Stomach (tissue), 9 donors: ENCODE measurements around the gene SLC35F4. TPM values are rescaled to one million over a fixed set of nuclear protein-coding genes. Genes with fewer than 3 reads are reported as not detected.
"Not testable (repeated sequence)": the region's sequence is repeated elsewhere in the genome, so short reads cannot be mapped to it uniquely, and the experiment has no call there.

Experiments used
- DNase-seq, 2 donors: peaks; one replicate each; pipeline versions ENCODE4 v3.0.0 to v3.0.0-alpha.2; 2013 to 2019
- H3K27ac ChIP-seq, 5 donors: fragments of 200-600 bp in 4 of 5; sonication (generic) in 4 of 5; one replicate each; pipeline ENCODE4 v1.5.1; 2013 to 2019; ENCODE audit warnings: mild to moderate bottlenecking in 1 of 5, moderate library complexity in 1 of 5
- H3K27me3 ChIP-seq, 3 donors: fragments of 200-600 bp; sonication (generic); one replicate each; pipeline ENCODE4 v1.5.1; 2017 to 2019; ENCODE audit warnings: mixed run types in 1 of 3
- H3K36me3 ChIP-seq, 4 donors: fragments of 200-600 bp; sonication (generic); 1 replicate in 3 of 4; 2 replicates in 1 of 4; pipeline ENCODE4 v1.5.1; 2016 to 2019
- H3K4me1 ChIP-seq, 4 donors: fragments of 200-600 bp; sonication (generic); one replicate each; pipeline ENCODE4 v1.5.1; 2016 to 2019
- H3K4me3 ChIP-seq, 4 donors: fragments of 200-600 bp; sonication (generic) in 3 of 4; one replicate each; pipeline ENCODE4 v1.5.1; 2016 to 2019; ENCODE audit warnings: mild to moderate bottlenecking in 1 of 4
- H3K9me3 ChIP-seq, 4 donors: fragments of 200-600 bp; sonication (generic); one replicate each; pipeline ENCODE4 v1.5.1; 2016 to 2019
- CTCF ChIP-seq, 7 experiments: fragments of 450-650 bp in 4 of 7; fragments of 200-600 bp in 3 of 7; sonication (generic) in 3 of 7; IDR thresholded peaks; one replicate each; pipeline ENCODE4 v1.5.1; 2016 to 2019; ENCODE audit warnings: antibody characterized with exemption in 7 of 7, control low read depth in 2 of 7, mild to moderate bottlenecking in 1 of 7
- EP300 ChIP-seq: sonication (generic); formaldehyde crosslinking; IDR thresholded peaks from one replicate; pipeline ENCODE4 v1.6.1; 2017; ENCODE audit warnings: antibody characterized with exemption
- POLR2A ChIP-seq, 4 donors: fragments of 450-650 bp; IDR thresholded peaks; one replicate each; pipeline ENCODE4 v1.6.1; 2016; ENCODE audit warnings: antibody characterized with exemption in 4 of 4, control low read depth in 2 of 4, mild to moderate bottlenecking in 1 of 4, moderate library complexity in 1 of 4
- POLR2AphosphoS5 ChIP-seq, 3 donors: sonication (generic); formaldehyde crosslinking; IDR thresholded peaks; one replicate each; pipeline ENCODE4 v1.6.1; 2016; ENCODE audit warnings: antibody characterized with exemption in 3 of 3
- WGBS, 5 donors: extraction: QIAGEN DNeasy Blood & Tissue Kit in 3 of 5; methylation state at CpG; one replicate each; pipeline versions ENCODE4 v1.1.5 to v1.1.7; 2013 to 2018; 5-methylcytosine and 5-hydroxymethylcytosine counted together
- intact Hi-C: fragments of 100-400 bp; cut with DNase I; formaldehyde crosslinking; loops from one replicate; pipeline ENCODE4 v1.15.1; 2023; ENCODE audit warnings: low total_unique reads
- polyA plus RNA-seq, 3 donors: library from polyadenylated mRNA; stranded (reverse); fragments of 200-250 nt; gene quantifications; one replicate each; pipeline ENCODE4 v1.2.3, GENCODE V29; 2013
- total RNA-seq, 5 donors: library from RNA; depleted of rRNA; stranded (reverse); fragments of >200 nt; gene quantifications; one replicate each; pipeline versions ENCODE4 v1.1.0 to v1.2.3, GENCODE V29; 2014 to 2016
- donor health status: healthy with polysubstance abuse.
- donor health status: Bipolar disorder and iron deficiency.
- donor health status: healthy.

The SLC35F4 gene
- total and polyA plus RNA-seq, 8 donors, result 0.19 TPM; not detected in 7

- no peak for TF ChIP-seq CTCF (IDR thresholded peaks at IDR 0.05)
- TF ChIP-seq EP300, result no peak
- TF ChIP-seq POLR2A (IDR thresholded peaks at IDR 0.05), result no peak
- TF ChIP-seq POLR2AphosphoS5 (IDR thresholded peaks at IDR 0.05), result no peak
- no peaks in the 10 kb centered on the region for H3K36me3 ChIP-seq
- no peaks in the 10 kb centered on the region for H3K4me1 ChIP-seq
- H3K9me3 ChIP-seq, result peaks cover 0 to 2% (median under 1%) of the 10 kb centered on the region in 4 donors
- no peak overlapping the region for H3K4me3 ChIP-seq
- no peaks in the 10 kb centered on the region for H3K27me3 ChIP-seq
- DNase-seq, result no peak
- WGBS, 5 donors, result 62 to 81% (median 66%) methylated on average over 6 of the region's 6 CpGs
- intact Hi-C loops, result no loop called here
- no peak overlapping the region for H3K27ac ChIP-seq
Observed at GRCh38 chr14:57755018-57755521, 110.8 kb downstream of the SLC35F4 start.

- no peak overlapping the region for H3K4me3 ChIP-seq
- intact Hi-C loops, result no loop called here
- 68 to 90% (median 84%) methylated on average over 5 of the region's 5 CpGs for WGBS, 5 donors
- H3K36me3 ChIP-seq, result no peaks in the 10 kb centered on the region
- no peak overlapping the region for H3K27ac ChIP-seq
- DNase-seq, result no peak
- no peaks in the 10 kb centered on the region for H3K4me1 ChIP-seq
- no peaks in the 10 kb centered on the region for H3K9me3 ChIP-seq
- TF ChIP-seq POLR2AphosphoS5 (IDR thresholded peaks at IDR 0.05) (no peak), CTCF (IDR thresholded peaks at IDR 0.05) (no peak), POLR2A (IDR thresholded peaks at IDR 0.05) (no peak), EP300 (no peak)
- no peaks in the 10 kb centered on the region for H3K27me3 ChIP-seq
Observed at GRCh38 chr14:57754527-57754926, 111.4 kb downstream of the SLC35F4 start.

GRCh38 chr14:57753821-57754220 is 112.1 kb downstream of the SLC35F4 start:
- 80 to 97% (median 91%) methylated on average over 4 of the region's 4 CpGs for WGBS, 5 donors
- intact Hi-C loops, result no loop called here

GRCh38 chr14:57752142-57752695 is 113.7 kb downstream of the SLC35F4 start:
- H3K36me3 ChIP-seq, H3K27me3 ChIP-seq, DNase-seq, intact Hi-C loops, H3K9me3 ChIP-seq, H3K27ac ChIP-seq, H3K4me1 ChIP-seq, H3K4me3 ChIP-seq: not testable (repeated sequence)
- WGBS, 5 donors, result 80 to 92% (median 86%) methylated on average over 11 of the region's 11 CpGs

More at GRCh38 chr14:57753821-57754220, 112.1 kb downstream of the SLC35F4 start:
- Histone ChIP-seq H3K9me3 (no peaks in the 10 kb centered on the region), H3K4me3 (no peak overlapping the region), H3K27me3 (no peaks in the 10 kb centered on the region), H3K27ac (no peak overlapping the region), H3K36me3 (no peaks in the 10 kb centered on the region), H3K4me1 (no peaks in the 10 kb centered on the region)
- TF ChIP-seq CTCF (IDR thresholded peaks at IDR 0.05) (no peak), POLR2A (IDR thresholded peaks at IDR 0.05) (no peak), POLR2AphosphoS5 (IDR thresholded peaks at IDR 0.05) (no peak), EP300 (no peak)
- DNase-seq, result no peak

- intact Hi-C loops, result no loop called here
- WGBS, 5 donors, result 31 to 63% (median 43%) methylated on average over 3 of the region's 3 CpGs
- DNase-seq, result peak in 1 of 2 donors; percentile 29
- TF ChIP-seq POLR2A (IDR thresholded peaks at IDR 0.05) (no peak), POLR2AphosphoS5 (IDR thresholded peaks at IDR 0.05) (no peak), EP300 (no peak), CTCF (IDR thresholded peaks at IDR 0.05) (no peak)
- peaks cover 0 to 15% (median 6%) of the 10 kb centered on the region in 4 donors for H3K4me1 ChIP-seq
- H3K27ac ChIP-seq, result no peak overlapping the region
- no peak overlapping the region for H3K4me3 ChIP-seq
- no peaks in the 10 kb centered on the region for H3K27me3 ChIP-seq
- H3K9me3 ChIP-seq, result no peaks in the 10 kb centered on the region
- no peaks in the 10 kb centered on the region for H3K36me3 ChIP-seq
Observed at GRCh38 chr14:57751400-57751799, 114.5 kb downstream of the SLC35F4 start.
